GM10847 (cell line): ENCODE measurements around the gene IL21R.

ENCODE experiments used
- POLR2A ChIP-seq: IDR thresholded peaks from 2 replicates; pipeline ENCODE4 v1.6.1; 2011; ENCODE audit not compliant: insufficient read length; ENCODE audit errors: extremely low read depth

Gene IL21R

DNA sequence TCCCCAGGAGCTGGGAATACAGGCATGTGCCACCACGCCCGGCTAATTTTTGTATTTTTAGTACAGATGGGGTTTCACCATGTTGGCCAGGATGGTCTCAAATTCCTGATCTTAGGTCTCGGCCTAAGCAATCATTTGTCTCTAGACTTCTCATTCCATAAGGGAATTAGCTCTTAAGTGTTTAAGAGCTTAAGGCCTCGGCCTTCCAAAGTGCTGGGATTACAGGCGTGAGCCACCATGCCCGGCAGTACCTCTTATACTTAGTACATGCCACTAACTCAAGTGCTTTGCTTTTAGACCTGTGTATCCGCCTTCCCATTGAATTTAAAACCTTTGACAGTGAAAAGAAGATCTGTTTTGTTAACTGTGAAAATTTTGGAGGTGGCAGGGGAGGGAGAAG lies 16.6 kb upstream of the IL21R start:
- TF ChIP-seq POLR2A = no peak

DNA sequence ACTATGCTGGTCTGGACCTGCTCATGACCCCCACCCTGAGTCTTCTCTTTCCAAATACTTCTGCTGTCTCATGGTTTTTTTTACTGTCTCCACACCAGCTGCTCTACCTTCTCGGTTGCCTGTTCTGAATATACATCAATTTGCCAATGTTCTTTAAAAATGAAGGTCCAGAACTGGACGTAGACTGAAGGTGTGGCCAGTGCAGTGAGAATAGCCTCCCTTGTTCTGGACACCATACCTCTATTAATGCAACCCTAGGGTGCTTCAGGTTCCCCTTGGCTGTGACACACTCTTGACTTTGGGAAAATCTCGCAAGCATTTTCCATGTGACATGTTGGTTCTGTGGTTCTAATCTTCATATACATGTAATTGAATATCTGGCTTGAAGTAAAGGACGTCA lies 15.3 kb upstream of the IL21R start:
- TF ChIP-seq POLR2A = no peak

- TF ChIP-seq POLR2A = no peak
Observed at GRCh38 chr16:27387724-27388123, 14.2 kb upstream of the IL21R start.

DNA sequence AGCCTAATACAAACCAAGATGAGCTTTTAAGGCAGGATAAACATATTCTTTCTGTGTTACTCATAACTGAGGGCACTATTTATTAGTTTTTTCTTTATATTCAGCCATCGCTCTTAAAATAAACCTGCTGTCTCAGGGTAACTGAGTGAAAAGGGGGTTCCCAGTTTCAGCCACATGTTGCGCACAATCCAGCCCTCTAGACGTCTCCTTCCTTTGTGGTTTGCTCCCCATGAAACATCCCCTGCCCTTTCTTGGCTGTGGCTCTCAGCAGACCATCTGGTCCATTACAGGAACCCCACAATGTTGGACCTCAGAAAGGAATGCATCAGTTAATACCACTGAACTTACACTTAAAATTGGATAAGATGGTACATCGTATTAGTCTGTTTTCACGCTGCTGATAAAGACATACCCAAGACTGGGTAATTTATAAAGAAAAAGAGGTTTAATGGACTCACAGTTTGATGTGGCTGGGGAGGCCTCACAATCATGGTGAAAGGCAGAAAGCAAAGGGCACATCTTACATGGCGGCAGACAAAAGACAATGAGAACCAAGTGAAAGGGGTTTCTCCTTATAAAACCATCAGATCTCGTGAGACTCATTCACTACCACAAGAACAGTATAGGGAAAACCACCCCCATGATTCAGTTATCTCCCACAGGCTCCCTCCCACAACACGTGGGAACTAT lies 12.6 kb upstream of the IL21R start:
- TF ChIP-seq POLR2A = no peak

DNA sequence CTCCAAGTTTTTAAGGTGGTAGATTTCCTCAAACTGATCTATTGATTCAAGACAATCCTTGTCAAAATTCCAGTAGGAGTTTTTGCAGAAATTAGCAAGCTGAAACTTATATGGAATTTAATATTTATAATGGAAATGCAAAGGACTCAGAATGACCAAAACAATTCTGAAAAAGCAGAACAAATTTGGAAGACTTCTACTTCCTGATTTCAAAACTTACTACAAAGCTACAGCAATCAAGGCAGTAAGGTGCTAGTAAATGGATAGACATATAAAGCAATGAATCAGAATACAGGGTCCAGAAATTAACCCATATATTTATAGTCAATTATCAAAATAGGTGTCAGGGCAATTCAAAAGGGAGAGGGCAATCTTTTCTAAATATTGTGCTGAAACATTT lies 11.8 kb upstream of the IL21R start:
- no peak for TF ChIP-seq POLR2A

DNA sequence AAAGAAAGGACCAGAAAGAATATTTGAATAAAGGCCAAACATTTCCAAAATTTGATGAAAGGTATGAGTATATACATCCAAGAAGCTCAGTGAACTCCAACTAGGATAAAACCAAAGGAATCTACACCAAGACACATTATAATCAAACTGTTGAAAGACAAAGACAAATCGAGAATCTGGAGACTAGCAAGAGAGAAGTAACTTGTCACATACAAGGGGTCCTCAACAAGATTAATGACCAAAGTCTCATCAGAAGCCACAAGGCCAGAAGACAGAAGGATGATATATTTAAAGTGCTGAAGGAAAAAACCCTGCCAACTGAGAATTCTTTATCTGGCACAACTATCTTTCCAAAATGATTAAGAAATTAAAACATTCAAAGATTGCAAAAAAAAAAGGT lies 9.3 kb upstream of the IL21R start:
- no peak for TF ChIP-seq POLR2A

DNA sequence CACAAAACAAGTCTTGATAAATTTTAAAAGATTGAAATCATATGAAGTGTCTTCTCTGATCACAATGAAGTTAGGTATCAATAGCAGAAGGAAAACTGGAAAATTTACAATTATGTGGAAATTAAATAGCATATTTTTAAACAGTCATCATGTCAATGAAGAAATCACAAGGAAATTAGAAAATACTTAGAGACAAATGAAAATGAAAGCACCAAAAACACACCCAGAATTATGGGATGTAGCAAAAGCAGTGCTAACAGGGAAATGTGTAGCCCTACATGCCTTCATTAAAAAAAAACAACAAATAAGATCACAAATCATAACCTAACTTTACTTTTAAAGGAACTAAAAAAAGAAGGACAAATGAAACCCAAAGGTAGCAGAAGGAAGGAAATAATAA lies 7.5 kb upstream of the IL21R start:
- no peak for TF ChIP-seq POLR2A

GRCh38 chr16:27398894-27399853 lies 2.8 kb upstream of the IL21R start:
- no peak for TF ChIP-seq POLR2A

GRCh38 chr16:27399969-27400368 lies 2.0 kb upstream of the IL21R start:
- no peak for TF ChIP-seq POLR2A

- TF ChIP-seq POLR2A = no peak
Observed at GRCh38 chr16:27400751-27401620, 988 bp upstream of the IL21R start.

DNA sequence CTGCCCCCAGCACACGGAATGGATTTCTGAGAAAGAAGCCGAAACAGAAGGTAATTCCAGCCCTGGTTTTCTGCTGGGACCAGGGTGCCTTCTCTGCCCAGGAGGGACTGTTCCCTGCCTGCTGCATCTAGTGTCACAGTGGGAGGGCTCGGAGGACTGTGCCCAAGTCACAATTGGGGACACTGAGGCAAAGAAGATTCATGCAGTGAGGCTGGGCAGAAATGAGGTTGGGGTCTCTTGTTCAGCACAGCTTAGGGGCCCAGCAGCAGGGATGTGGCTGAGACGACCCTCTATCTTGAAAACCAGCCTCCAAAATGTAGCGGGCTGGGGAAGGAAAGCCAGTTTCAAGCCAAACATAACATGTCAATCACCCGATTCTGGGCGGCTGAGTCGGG lies 592 bp downstream of the IL21R start:
- no peak for TF ChIP-seq POLR2A

DNA sequence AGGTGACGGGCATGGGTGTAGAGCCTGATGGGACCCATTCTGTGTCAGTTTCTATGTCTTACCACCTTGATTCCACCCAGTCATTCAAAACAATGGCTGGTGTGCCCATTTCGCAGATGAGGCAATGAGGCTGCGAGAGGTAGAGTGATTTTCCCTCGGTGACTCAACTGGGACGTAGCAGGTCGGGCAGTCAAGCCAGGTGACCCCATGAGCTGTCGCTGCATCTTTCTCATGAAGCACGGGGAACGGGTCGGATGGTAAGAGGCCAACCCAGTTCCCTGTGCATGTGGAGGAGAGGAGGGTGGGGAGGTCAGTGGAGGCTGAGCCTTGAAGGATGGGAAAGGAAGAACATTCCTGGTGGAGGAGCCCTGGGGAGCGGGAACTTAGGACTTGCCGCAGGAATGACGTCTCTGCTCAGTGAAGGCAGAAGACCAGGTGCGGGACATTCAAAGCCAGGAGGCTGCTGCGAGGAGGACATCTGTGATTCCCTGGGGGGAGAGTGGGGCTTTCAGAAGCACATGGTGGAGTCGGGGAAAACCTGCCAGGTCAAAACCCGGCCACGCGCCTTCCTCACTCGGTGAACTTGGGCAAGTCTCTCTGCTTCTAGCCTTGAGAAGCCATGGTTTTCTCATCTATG lies 1.1 kb downstream of the IL21R start:
- TF ChIP-seq POLR2A = peak; percentile 32

DNA sequence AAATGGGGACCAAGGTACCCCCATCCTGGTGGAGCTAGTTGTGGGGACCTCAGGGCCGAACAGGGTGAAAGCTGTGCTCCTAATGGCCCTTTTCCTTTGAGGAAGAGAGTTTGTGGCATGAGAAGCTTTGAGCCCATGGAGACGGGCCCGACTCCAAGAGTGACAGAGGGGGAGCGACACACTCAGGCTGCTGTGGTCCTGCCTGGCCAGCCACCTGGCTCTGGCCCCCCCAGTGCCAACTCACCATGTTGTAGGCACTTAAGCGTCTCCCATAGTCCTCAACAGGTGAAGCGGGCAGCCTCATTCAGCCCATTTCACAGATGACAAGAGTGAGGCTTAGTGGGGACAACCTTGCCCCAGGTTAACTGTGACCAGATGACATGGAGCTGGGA lies 1.6 kb downstream of the IL21R start:
- TF ChIP-seq POLR2A = no peak

DNA sequence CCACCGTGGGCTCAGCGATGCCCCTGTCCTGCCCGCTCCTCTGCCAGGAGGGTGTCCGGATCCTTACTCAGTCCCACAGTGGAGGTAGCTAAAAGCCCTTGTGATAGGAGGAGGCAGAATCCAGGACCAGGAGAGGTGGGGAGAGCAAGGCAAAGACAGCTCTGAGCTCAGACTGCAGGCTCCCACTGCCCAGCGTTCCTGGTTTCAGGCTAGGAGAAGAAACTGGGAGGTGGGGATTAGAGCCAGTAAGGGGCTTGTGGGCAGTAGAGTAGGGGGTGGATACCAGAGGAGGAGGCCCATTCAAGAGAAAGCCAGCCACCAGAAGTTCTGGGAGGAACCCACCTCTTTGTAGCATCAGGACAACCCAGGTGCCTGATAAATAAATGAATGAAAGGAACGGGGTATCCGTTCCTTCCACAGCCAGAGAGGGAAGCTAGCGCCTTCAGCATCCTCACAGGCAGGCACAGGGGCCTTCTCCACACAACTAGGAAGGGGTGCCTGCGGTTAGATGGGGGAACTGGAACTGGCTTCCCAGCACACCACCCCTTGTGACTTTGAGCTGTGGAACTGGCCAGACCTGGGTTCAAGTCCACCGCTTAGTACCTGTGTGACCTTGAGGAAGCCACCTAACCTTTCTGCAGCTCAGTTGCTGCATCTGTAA lies 2.3 kb downstream of the IL21R start:
- peak; percentile 14 for TF ChIP-seq POLR2A
